ENCODE results near the gene IFNL2.

The IFNL2 gene

GRCh38 chr19:39318690-39319089 lies 50.5 kb downstream of the IFNL2 start:
- DNase-seq: no peak

- DNase-seq: no peak
These were observed 51.1 kb downstream of the IFNL2 start for GRCh38 chr19:39319098-39319891.

All from SHP77 treated with DMSO at 0.1 percent for 48 hours (cell line).